ENCODE results near the gene ADK. TPM values are rescaled to one million over a fixed set of nuclear protein-coding genes. Genes with fewer than 3 reads are reported as not detected.
"Not testable (repeated sequence)": the region's sequence is repeated elsewhere in the genome, so short reads cannot be mapped to it uniquely, and the experiment has no call there.

The ADK gene
- total RNA-seq, 1 donor from 2014 or later: 28.5 TPM

DNA sequence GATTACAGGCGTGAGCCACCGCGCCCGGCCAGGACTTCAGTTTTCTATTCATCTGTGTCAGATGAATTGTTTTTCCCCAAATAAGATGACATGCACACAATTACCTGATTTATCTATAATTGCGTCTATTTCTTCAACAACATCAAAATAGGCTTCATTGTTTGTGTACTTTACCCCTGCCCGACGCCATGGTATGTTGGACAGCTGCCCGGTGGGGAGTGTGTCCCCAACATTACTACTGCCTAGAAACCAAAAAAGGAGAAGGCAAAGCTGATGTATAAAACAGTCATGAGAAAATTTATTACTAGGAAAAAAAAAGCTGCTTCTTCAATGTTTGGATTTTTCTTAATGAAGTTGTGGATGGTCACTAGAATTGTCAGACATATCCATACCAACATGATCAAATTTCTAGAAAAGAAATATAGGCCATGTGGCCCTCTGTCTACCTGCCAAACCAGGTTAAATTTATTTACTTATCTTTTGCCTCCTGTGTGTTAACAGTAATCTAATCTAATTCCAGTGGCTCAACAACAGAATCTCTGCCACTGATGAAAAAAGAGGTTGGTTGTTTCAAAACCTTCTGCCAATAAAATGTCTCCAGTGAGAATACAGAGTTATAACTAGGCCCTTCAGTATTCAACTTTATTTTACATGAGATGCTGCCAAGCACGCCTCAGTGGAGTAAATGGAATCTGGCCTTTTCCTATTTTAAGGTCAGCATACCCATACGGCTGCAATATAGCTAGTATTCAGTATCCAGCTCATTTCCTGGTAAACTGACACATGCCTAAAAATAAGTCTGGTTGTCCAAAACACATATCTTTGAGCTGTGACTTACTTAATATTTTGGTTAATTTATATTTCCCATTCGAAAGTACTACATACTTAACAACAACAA lies 16.8 kb upstream of the ADK start:
- Mint-ChIP-seq H3K4me3 (no peak overlapping the region), H3K27ac (no peak overlapping the region), H3K4me1 (ENCODE audit: unreplicated experiment) (no peaks in the 10 kb centered on the region), H3K36me3 (peaks cover 23% of the 10 kb centered on the region), H3K27me3 (no peaks in the 10 kb centered on the region), H3K9me3 (no peaks in the 10 kb centered on the region)
- TF ChIP-seq, protein P1, sequence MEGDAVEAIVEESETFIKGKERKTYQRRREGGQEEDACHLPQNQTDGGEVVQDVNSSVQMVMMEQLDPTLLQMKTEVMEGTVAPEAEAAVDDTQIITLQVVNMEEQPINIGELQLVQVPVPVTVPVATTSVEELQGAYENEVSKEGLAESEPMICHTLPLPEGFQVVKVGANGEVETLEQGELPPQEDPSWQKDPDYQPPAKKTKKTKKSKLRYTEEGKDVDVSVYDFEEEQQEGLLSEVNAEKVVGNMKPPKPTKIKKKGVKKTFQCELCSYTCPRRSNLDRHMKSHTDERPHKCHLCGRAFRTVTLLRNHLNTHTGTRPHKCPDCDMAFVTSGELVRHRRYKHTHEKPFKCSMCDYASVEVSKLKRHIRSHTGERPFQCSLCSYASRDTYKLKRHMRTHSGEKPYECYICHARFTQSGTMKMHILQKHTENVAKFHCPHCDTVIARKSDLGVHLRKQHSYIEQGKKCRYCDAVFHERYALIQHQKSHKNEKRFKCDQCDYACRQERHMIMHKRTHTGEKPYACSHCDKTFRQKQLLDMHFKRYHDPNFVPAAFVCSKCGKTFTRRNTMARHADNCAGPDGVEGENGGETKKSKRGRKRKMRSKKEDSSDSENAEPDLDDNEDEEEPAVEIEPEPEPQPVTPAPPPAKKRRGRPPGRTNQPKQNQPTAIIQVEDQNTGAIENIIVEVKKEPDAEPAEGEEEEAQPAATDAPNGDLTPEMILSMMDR (conservative IDR thresholded peaks at IDR 0.05): no peak
- DNase-seq (ENCODE audit: extremely low spot score, unreplicated experiment): no peak

DNA sequence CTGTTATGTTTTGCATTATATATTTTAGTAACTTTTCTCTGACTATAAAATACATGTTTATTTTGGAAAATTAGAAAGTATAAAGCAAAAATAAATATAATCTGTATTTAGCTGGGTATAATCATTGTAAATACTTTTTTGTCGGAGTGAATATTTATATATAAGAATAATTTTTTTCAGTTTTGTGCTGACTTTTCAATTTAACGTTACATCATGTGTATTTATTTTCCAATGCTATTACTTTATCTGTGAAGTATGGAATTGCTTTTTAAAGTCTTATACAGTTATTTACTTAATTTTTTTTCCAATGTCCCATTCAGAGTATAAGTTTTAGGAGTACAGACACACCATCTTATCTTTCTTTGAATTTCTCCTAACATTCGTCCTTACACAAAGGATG lies 15.6 kb upstream of the ADK start:
- Mint-ChIP-seq H3K27me3 (no peaks in the 10 kb centered on the region), H3K4me1 (ENCODE audit: unreplicated experiment) (no peaks in the 10 kb centered on the region), H3K9me3 (no peaks in the 10 kb centered on the region), H3K4me3 (no peak overlapping the region), H3K36me3 (peaks cover 23% of the 10 kb centered on the region), H3K27ac (no peak overlapping the region)
- DNase-seq (ENCODE audit: extremely low spot score, unreplicated experiment): no peak
- TF ChIP-seq, protein P1 (conservative IDR thresholded peaks at IDR 0.05): no peak

DNA sequence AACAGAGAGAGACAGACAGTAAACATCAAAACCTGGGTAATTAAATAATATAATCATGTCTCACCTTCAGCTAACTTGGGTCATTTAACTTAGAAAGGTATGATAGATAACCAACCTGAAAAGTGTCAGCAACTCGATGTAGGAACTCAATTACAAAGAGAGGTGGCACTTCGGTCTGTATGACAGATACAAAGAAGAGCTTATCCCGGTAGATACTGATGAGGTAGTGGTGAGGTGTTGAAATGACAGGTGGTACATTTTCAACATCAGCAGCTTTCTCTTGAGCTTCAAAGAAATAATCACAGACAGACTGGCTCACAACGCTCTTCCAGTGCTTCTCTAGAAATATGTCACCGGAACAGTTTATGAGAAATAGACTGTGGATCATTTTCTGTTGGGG lies 13.0 kb upstream of the ADK start:
- no peaks in the 10 kb centered on the region for H3K9me3 Mint-ChIP-seq
- TF ChIP-seq, protein P1 (conservative IDR thresholded peaks at IDR 0.05): no peak
- no peaks in the 10 kb centered on the region for H3K27me3 Mint-ChIP-seq
- H3K4me3 Mint-ChIP-seq: no peak overlapping the region
- H3K4me1 Mint-ChIP-seq (ENCODE audit: unreplicated experiment): no peaks in the 10 kb centered on the region
- no peak for DNase-seq (ENCODE audit: extremely low spot score, unreplicated experiment)
- H3K36me3 Mint-ChIP-seq: peaks cover 28% of the 10 kb centered on the region
- no peak overlapping the region for H3K27ac Mint-ChIP-seq

DNA sequence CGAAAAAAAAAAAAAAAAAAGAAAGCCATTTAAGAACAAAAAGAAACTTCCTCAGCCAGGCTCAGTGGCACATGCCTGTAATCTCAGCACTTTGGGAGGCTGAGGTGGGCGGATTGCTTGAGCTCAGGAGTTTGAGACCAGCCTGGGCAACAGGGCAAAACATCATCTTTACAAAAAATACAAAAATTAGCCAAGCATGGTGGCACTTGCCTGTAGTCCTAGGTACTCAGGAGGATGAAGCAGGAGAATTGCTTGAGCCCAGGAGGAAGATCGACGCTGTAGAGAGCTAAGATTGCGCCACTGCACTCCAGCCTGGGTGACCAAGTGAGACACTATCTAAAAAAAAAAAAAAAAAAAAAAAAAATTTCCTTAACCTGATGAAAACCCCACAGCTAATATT lies 12.4 kb upstream of the ADK start:
- H3K27me3 Mint-ChIP-seq; H3K4me3 Mint-ChIP-seq; H3K4me1 Mint-ChIP-seq (ENCODE audit: unreplicated experiment); DNase-seq (ENCODE audit: extremely low spot score, unreplicated experiment); H3K9me3 Mint-ChIP-seq; H3K27ac Mint-ChIP-seq: not testable (repeated sequence)
- peaks cover 28% of the 10 kb centered on the region for H3K36me3 Mint-ChIP-seq

DNA sequence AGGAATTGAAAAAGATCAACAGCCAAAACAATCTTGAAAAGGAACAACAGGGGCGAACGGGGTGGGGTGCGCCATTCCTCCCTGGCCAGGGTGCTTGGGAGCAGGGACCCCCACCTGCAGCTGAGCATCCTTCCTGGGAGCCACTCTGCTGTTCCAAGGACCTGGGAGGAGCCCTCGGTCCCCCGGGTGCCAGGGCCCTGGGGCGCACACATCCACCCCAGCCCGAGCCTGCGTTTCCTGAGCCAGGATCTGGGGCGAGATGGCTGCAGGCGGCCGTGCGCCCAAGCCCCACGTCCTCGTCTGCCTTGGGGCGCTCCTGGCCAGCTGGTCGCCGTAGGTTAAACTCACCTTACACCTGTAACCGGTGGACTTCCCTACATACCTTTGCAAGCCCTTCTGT lies 11.0 kb upstream of the ADK start:
- Mint-ChIP-seq H3K9me3 (no peaks in the 10 kb centered on the region), H3K27me3 (no peaks in the 10 kb centered on the region), H3K36me3 (peaks cover 20% of the 10 kb centered on the region), H3K27ac (no peak overlapping the region), H3K4me1 (ENCODE audit: unreplicated experiment) (no peaks in the 10 kb centered on the region), H3K4me3 (no peak overlapping the region)
- TF ChIP-seq, protein P1 (conservative IDR thresholded peaks at IDR 0.05): no peak
- no peak for DNase-seq (ENCODE audit: extremely low spot score, unreplicated experiment)

DNA sequence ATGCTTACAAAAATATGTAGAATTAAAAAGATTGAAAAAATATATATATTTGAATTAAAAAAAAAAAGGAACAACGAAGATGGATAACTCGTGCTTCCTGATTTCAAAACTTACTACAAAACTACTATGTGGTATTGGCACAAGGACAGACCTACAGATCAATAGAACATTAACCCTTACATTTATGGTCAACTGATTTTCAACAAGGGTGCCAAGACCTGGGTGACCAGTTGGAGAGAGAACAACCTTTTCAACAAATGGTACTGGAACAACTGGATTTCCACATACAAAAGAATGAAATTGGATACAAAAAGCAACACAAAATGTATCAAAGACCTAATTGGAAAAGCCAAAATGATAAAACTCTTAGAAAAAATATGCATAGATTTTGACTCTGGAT lies 10.5 kb upstream of the ADK start:
- Mint-ChIP-seq H3K4me3 (no peak overlapping the region), H3K9me3 (no peaks in the 10 kb centered on the region), H3K36me3 (peaks cover 22% of the 10 kb centered on the region), H3K27me3 (no peaks in the 10 kb centered on the region), H3K4me1 (ENCODE audit: unreplicated experiment) (no peaks in the 10 kb centered on the region), H3K27ac (no peak overlapping the region)
- TF ChIP-seq, protein P1 (conservative IDR thresholded peaks at IDR 0.05): no peak
- no peak for DNase-seq (ENCODE audit: extremely low spot score, unreplicated experiment)
